GM12878 (cell line): ENCODE results near the gene SLC44A4.

Source experiments
- BCLAF1 ChIP-seq: fragments of 450-650 bp; IDR thresholded peaks from 2 replicates; pipeline ENCODE4 v1.6.1; 2017; ENCODE audit warnings: antibody characterized with exemption, mild to moderate bottlenecking, moderate library complexity
- ELK1 ChIP-seq: IDR thresholded peaks from 2 replicates; pipeline ENCODE4 v1.6.1; 2012; ENCODE audit warnings: low read depth, low read length, improper control_type of control experiment
- HDAC2 ChIP-seq: fragments of 200-600 bp; sonication (generic); IDR thresholded peaks from 2 replicates; pipeline ENCODE4 v1.6.1; 2017
- POLR2A ChIP-seq: IDR thresholded peaks from 2 replicates; pipeline ENCODE4 v1.6.1; 2011; ENCODE audit warnings: low read depth, mild to moderate bottlenecking, low read length

DNA sequence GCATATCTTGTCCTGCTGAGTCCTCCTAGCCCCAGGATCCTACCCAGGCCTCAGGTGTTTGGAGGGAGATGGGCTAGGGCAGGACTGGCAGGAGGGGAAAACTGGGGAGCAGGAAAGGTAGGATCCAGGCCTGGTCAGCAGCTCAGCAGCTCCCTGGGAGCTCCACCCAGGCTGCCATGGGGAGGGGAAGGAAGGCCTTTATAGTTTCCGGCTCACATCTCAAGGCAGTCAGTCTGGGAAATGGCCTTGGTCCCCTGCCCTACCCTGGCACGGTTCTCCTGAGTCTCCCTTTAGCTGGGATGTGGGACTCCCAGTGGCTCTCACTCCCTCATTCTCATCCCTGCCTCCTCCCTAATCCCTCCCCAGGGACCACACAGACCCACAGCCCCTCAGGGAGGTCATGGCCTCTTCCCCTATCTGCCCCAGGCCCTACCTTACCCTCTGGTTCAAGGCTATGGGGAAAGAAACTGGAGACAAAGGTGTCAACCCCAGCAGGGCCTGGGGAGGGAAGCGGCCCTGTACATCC lies 1.6 kb downstream of the SLC44A4 start:
- TF ChIP-seq POLR2A = no peak
- no peak for TF ChIP-seq BCLAF1
- TF ChIP-seq HDAC2 = no peak
- no peak for TF ChIP-seq ELK1
